ENCODE measurements around the gene MRTFA.

- no peak for TF ChIP-seq POLR2A (IDR thresholded peaks at IDR 0.05; ENCODE audit: low read length)
- TF ChIP-seq GATA1 (IDR thresholded peaks at IDR 0.05; ENCODE audit: low read depth, low read length) = no peak
These were observed 239.6 kb downstream of the MRTFA start for GRCh38 chr22:40396882-40397281.

Measured in erythroblast (primary cell).